Measurements from ENCODE around the gene JMJD4. TPM values are rescaled to one million over a fixed set of nuclear protein-coding genes. Genes with fewer than 3 reads are reported as not detected.

JMJD4 gene
- polyA plus RNA-seq, 1 donor (not counting 4 experiments of a cell fraction or from before 2014, with no cell fraction given) = 19.5 TPM

DNA sequence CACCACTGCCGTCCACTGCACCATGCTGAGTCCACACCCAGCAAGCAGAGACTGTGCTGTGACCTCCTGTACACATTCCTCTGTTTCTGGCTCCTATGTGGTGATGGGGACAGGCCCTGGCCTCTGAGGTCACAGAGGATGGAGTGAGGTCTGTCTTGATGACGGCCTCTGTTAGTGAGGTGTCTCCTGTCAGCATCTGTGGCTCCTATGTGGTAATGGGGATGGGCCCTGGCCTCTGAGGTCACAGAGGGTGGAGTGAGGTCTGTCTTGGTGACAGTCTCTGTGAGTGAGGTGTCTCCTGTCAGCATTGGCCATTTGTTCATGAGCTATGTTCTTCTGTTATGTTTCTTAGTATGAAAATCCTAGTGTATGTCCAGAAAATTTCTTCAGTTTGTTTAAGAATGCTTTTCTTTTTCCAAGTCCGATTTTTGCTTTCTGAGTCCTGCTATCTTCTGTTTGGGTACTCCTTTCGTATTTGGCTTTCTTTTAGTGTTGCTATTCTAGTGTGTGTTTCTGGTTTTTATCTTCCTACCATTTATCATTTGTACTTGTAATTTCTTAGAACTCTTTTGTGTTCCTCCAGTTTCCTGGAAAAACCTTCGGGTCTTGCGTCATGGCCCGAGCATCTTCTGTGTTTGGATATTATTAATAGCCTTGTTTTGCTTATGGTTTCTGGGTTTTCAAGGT lies 13.5 kb upstream of the JMJD4 start:
- TF ChIP-seq, protein P1, sequence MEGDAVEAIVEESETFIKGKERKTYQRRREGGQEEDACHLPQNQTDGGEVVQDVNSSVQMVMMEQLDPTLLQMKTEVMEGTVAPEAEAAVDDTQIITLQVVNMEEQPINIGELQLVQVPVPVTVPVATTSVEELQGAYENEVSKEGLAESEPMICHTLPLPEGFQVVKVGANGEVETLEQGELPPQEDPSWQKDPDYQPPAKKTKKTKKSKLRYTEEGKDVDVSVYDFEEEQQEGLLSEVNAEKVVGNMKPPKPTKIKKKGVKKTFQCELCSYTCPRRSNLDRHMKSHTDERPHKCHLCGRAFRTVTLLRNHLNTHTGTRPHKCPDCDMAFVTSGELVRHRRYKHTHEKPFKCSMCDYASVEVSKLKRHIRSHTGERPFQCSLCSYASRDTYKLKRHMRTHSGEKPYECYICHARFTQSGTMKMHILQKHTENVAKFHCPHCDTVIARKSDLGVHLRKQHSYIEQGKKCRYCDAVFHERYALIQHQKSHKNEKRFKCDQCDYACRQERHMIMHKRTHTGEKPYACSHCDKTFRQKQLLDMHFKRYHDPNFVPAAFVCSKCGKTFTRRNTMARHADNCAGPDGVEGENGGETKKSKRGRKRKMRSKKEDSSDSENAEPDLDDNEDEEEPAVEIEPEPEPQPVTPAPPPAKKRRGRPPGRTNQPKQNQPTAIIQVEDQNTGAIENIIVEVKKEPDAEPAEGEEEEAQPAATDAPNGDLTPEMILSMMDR (optimal IDR thresholded peaks at IDR 0.05 in 1 of 3, IDR thresholded peaks at IDR 0.05 in 1 of 3, conservative IDR thresholded peaks at IDR 0.05 in 1 of 3; ENCODE audit: extremely low read depth in 1 of 3, insufficient read depth in 2 of 3, low read length in 3 of 3) = no peak
- TF ChIP-seq EZH2 (IDR thresholded peaks at IDR 0.05; ENCODE audit: low read length) = no peak
- no peaks in the 10 kb centered on the region for H3K4me1 ChIP-seq (ENCODE audit: control insufficient read depth, extremely low read depth, insufficient read depth, low read length)
- no peak overlapping the region for H3K9ac ChIP-seq (ENCODE audit: control insufficient read depth, extremely low read depth, insufficient read depth, low read length)
- peaks cover 10 to 13% of the 10 kb centered on the region in 2 experiments for H3K36me3 ChIP-seq (ENCODE audit: control insufficient read depth in 2 of 2, extremely low read depth in 1 of 2, insufficient read depth in 2 of 2, low read length in 2 of 2)
- no peak for DNase-seq (ENCODE audit: low read depth, low spot score)
- no peak for FAIRE-seq
- no peaks in the 10 kb centered on the region for H3K9me1 ChIP-seq (ENCODE audit: control insufficient read depth, extremely low read depth, insufficient read depth, low read length)
- no peak overlapping the region for H3K4me3 ChIP-seq (ENCODE audit: control insufficient read depth in 2 of 3, extremely low read depth in 1 of 3, insufficient read depth in 2 of 3, low read depth in 1 of 3, low read length in 3 of 3)
- H3K27ac ChIP-seq (ENCODE audit: control insufficient read depth, insufficient read depth, low read length) = no peak overlapping the region
- H3K9me3 ChIP-seq (ENCODE audit: control insufficient read depth, low read depth, low read length) = no peaks in the 10 kb centered on the region
- peaks cover 58% of the 10 kb centered on the region for H3K79me2 ChIP-seq (ENCODE audit: control insufficient read depth, insufficient read depth, low read length)
- no peak overlapping the region for H2AFZ ChIP-seq (ENCODE audit: control insufficient read depth, low read length)
- no peak overlapping the region for H3K4me2 ChIP-seq (ENCODE audit: control insufficient read depth, extremely low read depth, insufficient read depth, low read depth, low read length)
- peaks cover 13% of the 10 kb centered on the region for H4K20me1 ChIP-seq (ENCODE audit: control insufficient read depth, extremely low read depth, insufficient read depth, low read length)
- dilution Hi-C loops (cut with MboI; ENCODE audit: extremely low pct_ligation_motif_present, low sequenced_read_pairs) = no loop called here
- H3K27me3 ChIP-seq (ENCODE audit: control insufficient read depth, extremely low read depth, insufficient read depth, low read length) = no peaks in the 10 kb centered on the region

DNA sequence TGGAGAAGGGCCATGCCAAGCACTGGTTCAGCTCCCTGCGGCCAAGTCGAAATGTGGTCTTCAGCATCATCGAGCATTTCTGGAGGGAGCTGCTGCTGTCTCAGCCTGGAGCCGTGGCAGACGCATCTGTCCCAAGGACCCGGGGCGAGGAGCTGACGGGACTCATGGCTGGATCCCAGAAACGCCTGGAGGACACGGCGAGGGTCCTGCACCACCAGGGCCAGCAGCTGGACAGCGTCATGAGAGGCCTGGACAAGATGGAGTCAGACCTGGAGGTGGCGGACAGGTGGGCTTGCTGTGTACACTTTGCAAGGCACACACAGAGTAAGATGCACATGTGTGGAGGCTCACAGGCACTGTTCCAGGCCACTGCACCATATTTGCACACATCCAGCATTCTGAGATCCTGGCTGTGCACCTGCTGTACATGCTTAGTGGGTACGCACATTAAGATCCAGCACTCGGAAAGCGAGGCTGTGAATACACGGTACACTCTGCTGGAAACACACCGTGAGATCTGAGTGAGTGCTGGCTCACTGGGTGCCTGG lies 12.9 kb upstream of the JMJD4 start:
- peaks cover 13% of the 10 kb centered on the region for H4K20me1 ChIP-seq (ENCODE audit: control insufficient read depth, extremely low read depth, insufficient read depth, low read length)
- no peaks in the 10 kb centered on the region for H3K27me3 ChIP-seq (ENCODE audit: control insufficient read depth, extremely low read depth, insufficient read depth, low read length)
- no peaks in the 10 kb centered on the region for H3K9me1 ChIP-seq (ENCODE audit: control insufficient read depth, extremely low read depth, insufficient read depth, low read length)
- no peak overlapping the region for H3K9ac ChIP-seq (ENCODE audit: control insufficient read depth, extremely low read depth, insufficient read depth, low read length)
- FAIRE-seq (no peak), DNase-seq (ENCODE audit: low read depth, low spot score) (no peak)
- no peak overlapping the region for H3K27ac ChIP-seq (ENCODE audit: control insufficient read depth, insufficient read depth, low read length)
- H3K4me2 ChIP-seq (ENCODE audit: control insufficient read depth, extremely low read depth, insufficient read depth, low read depth, low read length) = no peak overlapping the region
- no peak for TF ChIP-seq EZH2 (IDR thresholded peaks at IDR 0.05; ENCODE audit: low read length)
- TF ChIP-seq, protein P1 (optimal IDR thresholded peaks at IDR 0.05 in 1 of 3, IDR thresholded peaks at IDR 0.05 in 1 of 3, conservative IDR thresholded peaks at IDR 0.05 in 1 of 3; ENCODE audit: extremely low read depth in 1 of 3, insufficient read depth in 2 of 3, low read length in 3 of 3) = no peak
- no peaks in the 10 kb centered on the region for H3K9me3 ChIP-seq (ENCODE audit: control insufficient read depth, low read depth, low read length)
- no peaks in the 10 kb centered on the region for H3K4me1 ChIP-seq (ENCODE audit: control insufficient read depth, extremely low read depth, insufficient read depth, low read length)
- H2AFZ ChIP-seq (ENCODE audit: control insufficient read depth, low read length) = no peak overlapping the region
- dilution Hi-C loops (cut with MboI; ENCODE audit: extremely low pct_ligation_motif_present, low sequenced_read_pairs) = no loop called here
- H3K4me3 ChIP-seq (ENCODE audit: control insufficient read depth in 2 of 3, extremely low read depth in 1 of 3, insufficient read depth in 2 of 3, low read depth in 1 of 3, low read length in 3 of 3) = no peak overlapping the region
- H3K36me3 ChIP-seq (ENCODE audit: control insufficient read depth in 2 of 2, extremely low read depth in 1 of 2, insufficient read depth in 2 of 2, low read length in 2 of 2) = peaks cover 10 to 13% of the 10 kb centered on the region in 2 experiments
- H3K79me2 ChIP-seq (ENCODE audit: control insufficient read depth, insufficient read depth, low read length) = peaks cover 60% of the 10 kb centered on the region
